ENCODE measurements around the gene RFLNA.
"Not testable (repeated sequence)": the region's sequence is repeated elsewhere in the genome, so short reads cannot be mapped to it uniquely, and the experiment has no call there.

Gene RFLNA

GRCh38 chr12:124282287-124282686 lies 12.6 kb upstream of the RFLNA start:
- DNase-seq (ENCODE audit: low spot score), result no peak

DNA sequence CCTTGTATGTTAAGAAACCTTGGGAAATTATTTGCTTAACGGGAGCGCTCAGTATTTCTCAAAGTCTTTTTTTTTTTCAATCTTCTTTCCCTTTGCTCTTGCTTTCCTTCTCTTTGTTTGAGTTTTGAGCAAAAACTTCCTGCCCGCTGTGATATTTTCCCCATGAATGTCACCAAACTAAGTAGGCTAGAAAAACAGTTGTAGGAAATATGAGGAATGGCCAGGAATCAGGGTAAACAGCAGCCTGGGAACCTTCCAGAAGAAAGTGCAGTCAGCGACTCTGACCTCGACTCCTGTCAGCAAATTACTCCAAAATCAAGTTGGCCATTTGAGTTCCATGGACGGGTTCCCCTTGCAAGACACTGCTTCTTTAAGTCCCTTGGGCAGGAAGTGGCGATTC lies 11.6 kb upstream of the RFLNA start:
- no peak for DNase-seq (ENCODE audit: low spot score)

DNA sequence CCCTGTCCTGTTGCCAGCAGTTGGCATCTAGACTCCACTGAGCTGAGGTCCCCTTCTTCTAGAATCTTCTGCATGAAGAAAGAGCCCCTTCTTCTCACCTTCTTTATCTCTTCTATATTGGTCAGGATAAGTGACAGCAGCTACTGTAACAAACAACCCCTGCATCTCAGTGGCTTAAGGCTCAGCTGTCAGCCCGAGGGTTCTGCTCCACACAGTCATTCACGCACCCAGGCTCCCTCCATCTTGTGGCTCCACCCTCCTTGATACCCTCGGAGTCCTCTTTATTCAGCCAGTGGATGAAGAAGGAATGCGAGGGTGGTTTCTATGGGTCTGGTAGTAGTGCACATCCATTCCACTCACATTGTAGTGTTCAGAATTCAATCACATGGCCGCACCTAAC lies 10.5 kb upstream of the RFLNA start:
- DNase-seq (ENCODE audit: low spot score), result no peak

- no peak for DNase-seq (ENCODE audit: low spot score)
These were observed 8.5 kb upstream of the RFLNA start for GRCh38 chr12:124286414-124286813.

DNA sequence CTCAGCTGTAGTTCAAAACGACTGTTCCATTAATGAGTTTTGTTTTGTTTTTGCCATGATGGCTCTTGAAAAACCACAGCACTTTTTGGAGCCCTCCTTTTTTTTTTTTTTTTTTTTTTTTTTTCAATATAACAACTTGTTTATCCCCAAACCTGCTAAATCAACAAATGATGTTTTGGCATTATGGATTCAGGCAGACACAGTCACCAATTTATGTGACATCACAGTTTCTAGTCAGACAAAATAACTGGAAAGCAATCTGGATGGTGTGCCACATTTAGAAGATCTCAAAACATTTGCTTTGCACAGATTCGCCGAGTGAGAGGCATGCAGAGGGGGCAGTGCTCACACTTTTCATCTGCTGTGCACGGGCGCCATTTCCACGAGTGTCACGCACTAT lies 7.9 kb upstream of the RFLNA start:
- DNase-seq (ENCODE audit: low spot score), result no peak

- no peak for DNase-seq (ENCODE audit: low spot score)
These were observed 5.0 kb upstream of the RFLNA start for GRCh38 chr12:124289634-124290600.

GRCh38 chr12:124292385-124292784 lies 2.5 kb upstream of the RFLNA start:
- DNase-seq (ENCODE audit: low spot score), result no peak

DNA sequence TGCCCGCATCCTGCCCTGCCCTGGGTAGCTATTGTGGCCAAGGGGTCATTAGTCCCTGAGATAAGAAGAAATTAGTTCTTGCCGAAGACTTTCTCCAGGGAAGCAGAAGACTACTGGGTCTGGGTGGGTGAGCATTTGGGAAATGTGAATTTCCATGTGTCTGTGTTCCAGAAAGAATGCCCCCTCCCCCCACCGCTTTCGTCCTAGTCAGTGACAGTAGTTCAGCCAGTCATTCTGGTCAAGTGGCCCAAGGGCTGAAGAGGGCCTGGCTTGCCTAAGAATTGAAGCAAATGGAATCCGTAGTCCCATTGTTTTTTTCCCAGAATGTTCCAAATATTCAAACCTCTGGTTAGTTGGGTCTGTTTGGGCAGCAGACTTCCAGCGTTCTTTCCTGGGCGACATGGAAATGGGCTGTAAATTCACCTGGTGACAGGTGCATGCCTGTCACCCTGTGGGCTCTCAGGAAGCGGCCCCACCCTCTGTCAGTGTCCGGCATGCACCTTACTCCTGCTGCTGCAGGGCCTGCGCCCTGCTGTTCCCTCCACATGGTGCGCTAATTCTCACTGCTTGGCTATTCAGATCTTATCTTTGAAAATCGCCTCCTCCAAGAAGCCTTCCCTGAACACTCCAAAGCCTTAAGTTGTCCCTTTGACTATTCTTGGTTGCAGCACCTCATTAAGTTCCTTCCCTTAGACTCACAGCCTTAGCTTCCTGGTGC lies 1.4 kb upstream of the RFLNA start:
- no peak for DNase-seq (ENCODE audit: low spot score)

GRCh38 chr12:124295431-124296058 lies 652 bp downstream of the RFLNA start:
- DNase-seq (ENCODE audit: low spot score), result no peak

- no peak for DNase-seq (ENCODE audit: low spot score)
These were observed 1.5 kb downstream of the RFLNA start for GRCh38 chr12:124296295-124296915.

- no peak for DNase-seq (ENCODE audit: low spot score)
These were observed 2.0 kb downstream of the RFLNA start for GRCh38 chr12:124296916-124297351.

- no peak for DNase-seq (ENCODE audit: low spot score)
These were observed 2.5 kb downstream of the RFLNA start for GRCh38 chr12:124297389-124297788.

GRCh38 chr12:124297856-124298255 lies 3.0 kb downstream of the RFLNA start:
- no peak for DNase-seq (ENCODE audit: low spot score)

GRCh38 chr12:124298685-124299410 lies 4.0 kb downstream of the RFLNA start:
- DNase-seq (ENCODE audit: low spot score), result no peak

DNA sequence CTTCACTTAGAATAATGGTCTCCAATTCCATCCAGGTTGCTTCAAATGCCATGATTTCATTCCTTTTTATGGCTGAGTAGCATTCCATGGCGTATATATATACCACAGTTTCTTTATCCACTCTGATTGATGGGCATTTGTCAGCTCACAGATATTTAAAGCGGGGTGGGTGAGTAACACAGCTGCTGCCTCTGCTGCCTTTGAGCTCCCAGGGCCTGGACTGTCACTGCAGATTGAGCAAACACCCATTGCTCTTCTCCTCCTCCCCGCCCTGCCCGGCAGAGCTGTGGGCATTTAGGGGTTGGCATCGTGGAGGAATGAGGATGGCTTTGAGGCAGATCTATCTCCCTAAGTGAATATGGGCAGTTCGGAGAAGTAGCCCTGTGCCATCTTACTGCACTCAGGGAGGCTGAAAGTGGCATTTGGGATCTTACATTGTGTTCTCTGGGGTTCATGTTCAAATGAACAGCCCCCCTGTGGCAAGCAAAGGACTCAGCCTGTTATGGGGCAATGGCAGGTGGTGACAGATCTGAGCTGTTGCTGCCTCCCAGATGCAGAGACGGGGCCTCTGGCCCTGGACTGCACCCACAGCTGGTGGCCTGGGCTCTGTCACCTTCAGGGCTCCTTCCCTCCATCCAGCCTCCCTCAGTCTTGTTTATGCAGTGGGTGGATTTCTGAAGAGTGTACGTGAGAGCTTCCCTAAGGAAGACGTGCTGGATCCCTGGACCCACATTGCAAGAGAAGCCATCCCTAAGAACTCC lies 4.9 kb downstream of the RFLNA start:
- DNase-seq (ENCODE audit: low spot score), result peak; percentile 10

DNA sequence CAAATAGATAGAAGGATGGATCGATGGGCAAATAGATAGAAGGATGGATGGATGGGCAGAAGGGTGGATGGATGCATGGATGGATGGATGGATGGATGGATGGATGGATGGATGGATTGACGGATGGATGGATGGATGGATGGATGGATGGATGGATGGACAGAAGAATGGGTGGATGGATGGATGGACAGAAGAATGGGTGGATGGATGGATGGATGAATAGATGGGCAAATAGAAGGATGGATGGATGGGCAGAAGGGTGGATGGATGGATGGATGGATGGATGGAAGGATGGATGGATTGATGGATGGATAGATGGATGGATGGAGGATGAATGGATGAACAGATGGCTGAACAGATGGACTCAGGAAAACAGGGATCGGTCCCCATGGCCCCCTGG lies 5.8 kb downstream of the RFLNA start:
- not testable (repeated sequence) for DNase-seq (ENCODE audit: low spot score)

DNA sequence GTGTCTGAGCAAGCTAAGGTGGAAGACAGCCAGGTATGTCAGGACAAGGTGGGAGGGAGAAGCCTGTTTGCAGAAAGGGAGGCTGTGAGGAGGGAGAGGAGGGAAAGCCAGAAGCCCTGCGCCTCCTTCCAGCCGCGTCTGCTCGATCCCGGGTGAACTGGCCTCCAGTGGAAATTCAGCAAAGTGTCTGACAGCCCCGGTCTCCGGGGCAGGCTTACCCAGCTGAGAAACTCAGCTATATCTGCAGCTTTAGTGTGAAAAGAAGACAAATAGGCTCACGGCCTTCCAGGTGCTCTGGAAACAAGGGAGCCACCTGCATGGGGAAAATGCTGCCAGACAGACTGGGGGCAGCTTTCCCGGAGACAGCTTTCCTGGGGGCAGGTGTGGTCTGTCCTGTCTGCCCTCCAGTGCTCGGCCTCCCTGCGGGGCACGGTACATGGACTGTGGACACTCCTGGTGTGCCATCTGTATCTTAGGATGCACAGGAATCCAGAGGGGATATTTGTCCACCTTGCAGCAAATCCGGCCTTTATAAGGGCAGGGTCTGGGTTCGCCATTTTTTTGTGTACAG lies 6.3 kb downstream of the RFLNA start:
- DNase-seq (ENCODE audit: low spot score), result no peak

GRCh38 chr12:124302241-124302806 lies 7.4 kb downstream of the RFLNA start:
- no peak for DNase-seq (ENCODE audit: low spot score)

GRCh38 chr12:124302807-124303578 lies 8.1 kb downstream of the RFLNA start:
- no peak for DNase-seq (ENCODE audit: low spot score)

Data from RKO (cell line).